Activated T-helper 1 cell treated with anti-CD3 and anti-CD28 coated beads, Interleukin-2, amount 50 U/mL, for 16 hours (primary cell): Measurements from ENCODE around the gene NLRC5.

ENCODE experiments used
- DNase-seq, 2 donors: peaks; one replicate each; pipeline ENCODE4 v3.0.0-alpha.2; 2020; ENCODE audit warnings: low read depth in 1 of 2, low spot score in 1 of 2

The NLRC5 gene

GRCh38 chr16:57123216-57123973 is 134.0 kb downstream of the NLRC5 start:
- DNase-seq: no peak

- DNase-seq: no peak
These were observed 134.8 kb downstream of the NLRC5 start for GRCh38 chr16:57123974-57124674.

- DNase-seq: no peak
These were observed 136.0 kb downstream of the NLRC5 start for GRCh38 chr16:57125376-57125775.

GRCh38 chr16:57125969-57126368 is 136.6 kb downstream of the NLRC5 start:
- no peak for DNase-seq

GRCh38 chr16:57126411-57126810 is 137.1 kb downstream of the NLRC5 start:
- DNase-seq: no peak

- no peak for DNase-seq
These were observed 137.8 kb downstream of the NLRC5 start for GRCh38 chr16:57127037-57127763.

- no peak for DNase-seq
These were observed 138.5 kb downstream of the NLRC5 start for GRCh38 chr16:57127836-57128235.

GRCh38 chr16:57128771-57129389 is 139.5 kb downstream of the NLRC5 start:
- DNase-seq: peak in 1 of 2 donors; percentile 7

- DNase-seq: no peak
These were observed 141.6 kb downstream of the NLRC5 start for GRCh38 chr16:57130950-57131321.

GRCh38 chr16:57131351-57131970 is 142.1 kb downstream of the NLRC5 start:
- no peak for DNase-seq

GRCh38 chr16:57132470-57132869 is 143.1 kb downstream of the NLRC5 start:
- no peak for DNase-seq

- no peak for DNase-seq
These were observed 143.7 kb downstream of the NLRC5 start for GRCh38 chr16:57133031-57133430.
